Suprapubic skin (tissue), 4 donors: ENCODE measurements around the gene REXO1.

ENCODE experiments used
- CTCF ChIP-seq, 2 donors: fragments of 200-600 bp in 1 of 2; fragments of 450-650 bp in 1 of 2; sonication (generic) in 1 of 2; IDR thresholded peaks; one replicate each; pipeline ENCODE4 v1.5.1; 2016 to 2019; ENCODE audit warnings: antibody characterized with exemption in 2 of 2, mild to moderate bottlenecking in 1 of 2, moderate library complexity in 1 of 2
- EP300 ChIP-seq: sonication (generic); formaldehyde crosslinking; IDR thresholded peaks from one replicate; pipeline ENCODE4 v1.6.1; 2017; ENCODE audit warnings: antibody characterized with exemption
- POLR2A ChIP-seq, 2 donors: fragments of 450-650 bp; IDR thresholded peaks; one replicate each; pipeline ENCODE4 v1.6.1; 2017; ENCODE audit warnings: antibody characterized with exemption in 2 of 2, mild to moderate bottlenecking in 2 of 2, moderate library complexity in 2 of 2
- POLR2AphosphoS5 ChIP-seq, 3 donors: sonication (generic); formaldehyde crosslinking; IDR thresholded peaks; one replicate each; pipeline ENCODE4 v1.6.1; 2017; ENCODE audit warnings: antibody characterized with exemption in 3 of 3

GRCh38 chr19:1868971-1869370 lies 20.7 kb upstream of the REXO1 start:
- TF ChIP-seq CTCF (IDR thresholded peaks at IDR 0.05) (no peak), POLR2A (IDR thresholded peaks at IDR 0.05) (no peak), EP300 (no peak), POLR2AphosphoS5 (IDR thresholded peaks at IDR 0.05) (no peak)
